PC-3 (cell line): ENCODE measurements around the gene TXNDC5. TPM values are rescaled to one million over a fixed set of nuclear protein-coding genes. Genes with fewer than 3 reads are reported as not detected.

ENCODE experiments used
- ATAC-seq: fragments of 200-7000 bp; cut with Tn5 transposase; 2 replicates; pipeline ENCODE4 v1.9.1; 2020; ENCODE audit warnings: mild to moderate bottlenecking, moderate library complexity
- BruUV-seq: library from RNA; stranded (reverse); fragments of 400-500 nt; replicated peaks from 2 replicates; lab custom pipeline; 2021; lab: Mats Ljungman, UMichigan
- CTCF ChIA-PET: fragments of 300-600 bp; sonication (Branson Sonifier 250); formaldehyde crosslinking; loops from one replicate; lab custom pipeline; 2022; ENCODE audit warnings: antibody characterized with exemption; lab: Charles Lee
- POLR2A ChIA-PET: fragments of 300-600 bp; sonication (Branson Sonifier 250); formaldehyde crosslinking; loops from one replicate; lab custom pipeline; 2022; ENCODE audit warnings: antibody characterized with exemption; ENCODE audit not compliant: unreplicated experiment; lab: Charles Lee
- DNase-seq: peaks from one replicate; pipeline ENCODE4 v3.0.0-alpha.2; 2015
- H2AFZ ChIP-seq: fragments of 300-600 bp; sonication (generic); 2 replicates; pipeline ENCODE4 v1.6.0; 2016; ENCODE audit warnings: antibody characterized with exemption, low read length
- H3F3A ChIP-seq: fragments of 300-600 bp; sonication (generic); one replicate; pipeline ENCODE4 v1.6.0; 2017; ENCODE audit warnings: antibody characterized with exemption, low read length, control low read depth, mild to moderate bottlenecking; ENCODE audit not compliant: unreplicated experiment
- H3K27ac ChIP-seq: fragments of 300-600 bp; sonication (generic); 2 replicates; pipeline ENCODE4 v1.5.1; 2016; ENCODE audit warnings: mild to moderate bottlenecking, low read length
- H3K27me3 ChIP-seq: fragments of 300-600 bp; sonication (generic); 2 replicates; pipeline ENCODE4 v1.6.1; 2016; ENCODE audit warnings: low read length, mixed read lengths
- H3K36me3 ChIP-seq: fragments of 300-600 bp; sonication (generic); 2 replicates; pipeline ENCODE4 v1.6.1; 2016; ENCODE audit warnings: low read depth, mixed run types, low read length, mixed read lengths
- H3K4me1 ChIP-seq: fragments of 300-600 bp; sonication (generic); 2 replicates; pipeline ENCODE4 v1.5.1; 2016; ENCODE audit warnings: low read length; ENCODE audit not compliant: insufficient read depth
- H3K4me2 ChIP-seq: fragments of 300-600 bp; sonication (generic); 2 replicates; pipeline ENCODE4 v1.6.0; 2016; ENCODE audit warnings: low read length
- H3K4me3 ChIP-seq: fragments of 300-600 bp; sonication (generic); 2 replicates; pipeline ENCODE4 v1.5.1; 2016; ENCODE audit warnings: mild to moderate bottlenecking, low read length, mixed read lengths
- H3K79me2 ChIP-seq: fragments of 300-600 bp; sonication (generic); 2 replicates; pipeline ENCODE4 v1.6.1; 2017; ENCODE audit warnings: low read length, mixed read lengths
- H3K9ac ChIP-seq: fragments of 300-600 bp; sonication (generic); 2 replicates; pipeline ENCODE4 v1.6.0; 2016; ENCODE audit warnings: mild to moderate bottlenecking, low read length
- H3K9me2 ChIP-seq: fragments of 300-600 bp; sonication (generic); replicated peaks from 2 replicates; pipeline ENCODE4 v1.6.1; 2016; ENCODE audit warnings: mixed run types, low read length, mixed read lengths
- H3K9me3 ChIP-seq: fragments of 300-600 bp; sonication (generic); 2 replicates; pipeline ENCODE4 v1.6.1; 2016; ENCODE audit warnings: low read length, mixed read lengths
- H4K20me1 ChIP-seq: fragments of 300-600 bp; sonication (generic); 2 replicates; pipeline ENCODE4 v1.6.1; 2016; ENCODE audit warnings: low read length, mixed read lengths
- EZH2 ChIP-seq: fragments of 300-600 bp; sonication (generic); IDR thresholded peaks from one replicate; pipeline ENCODE4 v1.6.1; 2017; ENCODE audit warnings: antibody characterized with exemption, mild to moderate bottlenecking, low read length; ENCODE audit not compliant: unreplicated experiment
- EZH2phosphoT487 ChIP-seq: fragments of 300-600 bp; sonication (generic); IDR thresholded peaks from 2 replicates; pipeline ENCODE4 v1.6.1; 2018; ENCODE audit warnings: mild to moderate bottlenecking, antibody characterized with exemption, low read length, borderline replicate concordance
- intact Hi-C: fragments of 100-400 bp; cut with micrococcal nuclease; formaldehyde crosslinking; loops from 2 replicates; pipeline ENCODE4 v1.9.0; 2023
- total RNA-seq: library from RNA; depleted of rRNA; stranded (reverse); fragments of >200 nt; gene quantifications from 2 replicates; pipeline ENCODE4 v1.2.3, GENCODE V29; 2014
- TF ChIP-seq, protein P1 (sequence below): fragments of 300-600 bp; sonication (generic); conservative IDR thresholded peaks from 2 replicates; pipeline ENCODE4 v1.5.1; 2017; ENCODE audit warnings: antibody characterized with exemption, low read depth, mild to moderate bottlenecking, low read length

Gene TXNDC5
- total RNA-seq, 1 experiment from 2014 or later = 221 TPM

DNA sequence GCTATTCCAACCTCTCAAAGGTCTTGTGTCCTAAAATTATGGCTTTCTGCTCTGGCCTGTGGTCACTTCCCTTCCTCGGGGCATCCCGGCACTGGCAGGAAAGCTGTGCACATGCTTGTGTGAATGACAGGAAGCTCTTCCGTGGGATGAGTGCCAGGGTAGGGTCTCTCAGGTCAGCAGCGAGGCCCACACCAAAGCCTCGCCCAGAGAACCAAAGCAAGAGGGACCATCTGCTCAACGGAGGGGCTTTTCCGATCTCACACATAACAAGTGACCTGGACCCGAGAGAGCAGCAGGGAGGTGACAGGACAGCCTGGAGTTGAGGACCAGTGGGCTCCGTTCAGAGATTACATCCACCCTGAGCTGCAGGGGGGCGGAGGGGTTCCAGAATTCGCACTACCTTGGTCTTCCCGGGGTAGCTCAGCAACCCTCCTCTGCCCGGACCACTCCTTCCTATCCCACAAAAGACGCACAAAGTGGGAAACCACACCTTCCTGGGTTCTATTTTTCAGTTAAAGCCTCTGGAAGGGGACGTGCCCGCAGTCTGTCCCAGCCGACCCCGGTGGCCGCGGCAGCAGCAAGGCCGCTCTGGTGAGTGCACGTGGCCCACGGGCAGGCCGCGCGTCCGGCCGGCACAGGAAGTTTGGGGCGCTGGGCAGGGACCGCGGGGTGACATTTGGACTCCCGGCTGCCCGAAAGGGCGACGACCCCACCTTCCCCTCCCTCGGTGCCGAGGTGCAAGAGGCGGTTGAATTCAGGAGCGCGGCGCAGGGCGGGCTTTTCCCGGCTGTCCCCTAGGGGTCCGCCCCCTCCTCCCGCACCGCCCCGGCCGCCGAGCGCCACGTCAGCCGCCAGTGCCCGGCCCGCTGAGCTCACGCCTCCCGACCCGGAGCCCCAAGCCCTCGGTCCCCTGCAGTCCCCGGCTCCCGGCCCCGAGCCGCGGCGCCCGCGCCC, 988 bp downstream of the TXNDC5 start:
- CTCF ChIA-PET = no interaction called here
- BruUV-seq = TSS peak; percentile 41
- H4K20me1 ChIP-seq = peaks cover 41% of the 10 kb centered on the region; the same call in 1 of the 2 replicates

DNA sequence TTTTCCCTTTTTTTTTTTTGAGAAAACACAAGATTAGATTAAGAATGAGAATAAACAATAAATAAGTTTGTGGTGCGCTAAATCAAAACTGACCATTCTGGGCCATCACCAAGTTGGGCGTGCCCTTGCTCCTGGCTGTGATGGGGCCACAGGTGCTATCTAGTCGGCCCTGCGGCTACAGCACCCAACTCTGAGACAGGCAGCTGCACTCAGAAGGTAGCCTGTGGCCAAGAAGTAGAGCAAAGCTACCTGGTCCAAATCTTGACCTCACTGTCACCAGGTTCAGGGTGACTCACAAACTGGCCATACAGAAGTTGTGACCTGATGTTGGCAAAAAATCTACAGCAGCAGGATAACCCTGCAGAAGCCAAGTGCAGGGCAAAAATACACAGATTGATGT, 3.4 kb downstream of the TXNDC5 start:
- H3K79me2 ChIP-seq = peaks cover 59% of the 10 kb centered on the region
- intact Hi-C loops = loop anchor here (5.0 kb wide), 1 partner anchor 85 kb away; no protein-coding TSS in a partner anchor

More for the DNA sequence above, 988 bp downstream of the TXNDC5 start:
- H3K9me2 ChIP-seq = no peaks in the 10 kb centered on the region
- peak overlapping the region; percentile 74 for H2AFZ ChIP-seq
- peak overlapping the region; percentile 91 for H3K4me3 ChIP-seq
- peak overlapping the region; percentile 48 for H3K27ac ChIP-seq
- DNase-seq (peak; percentile 52), ATAC-seq (peak; percentile 66)
- no peaks in the 10 kb centered on the region for H3K9me3 ChIP-seq
- peak overlapping the region; percentile 98 for H3K4me2 ChIP-seq
- H3K9ac ChIP-seq = peak overlapping the region; percentile 91
- H3K36me3 ChIP-seq = peaks cover 2% of the 10 kb centered on the region; the same call in 1 of the 2 replicates
- no peak for TF ChIP-seq EZH2phosphoT487
- TF ChIP-seq EZH2 = no peak
- TF ChIP-seq, protein P1, sequence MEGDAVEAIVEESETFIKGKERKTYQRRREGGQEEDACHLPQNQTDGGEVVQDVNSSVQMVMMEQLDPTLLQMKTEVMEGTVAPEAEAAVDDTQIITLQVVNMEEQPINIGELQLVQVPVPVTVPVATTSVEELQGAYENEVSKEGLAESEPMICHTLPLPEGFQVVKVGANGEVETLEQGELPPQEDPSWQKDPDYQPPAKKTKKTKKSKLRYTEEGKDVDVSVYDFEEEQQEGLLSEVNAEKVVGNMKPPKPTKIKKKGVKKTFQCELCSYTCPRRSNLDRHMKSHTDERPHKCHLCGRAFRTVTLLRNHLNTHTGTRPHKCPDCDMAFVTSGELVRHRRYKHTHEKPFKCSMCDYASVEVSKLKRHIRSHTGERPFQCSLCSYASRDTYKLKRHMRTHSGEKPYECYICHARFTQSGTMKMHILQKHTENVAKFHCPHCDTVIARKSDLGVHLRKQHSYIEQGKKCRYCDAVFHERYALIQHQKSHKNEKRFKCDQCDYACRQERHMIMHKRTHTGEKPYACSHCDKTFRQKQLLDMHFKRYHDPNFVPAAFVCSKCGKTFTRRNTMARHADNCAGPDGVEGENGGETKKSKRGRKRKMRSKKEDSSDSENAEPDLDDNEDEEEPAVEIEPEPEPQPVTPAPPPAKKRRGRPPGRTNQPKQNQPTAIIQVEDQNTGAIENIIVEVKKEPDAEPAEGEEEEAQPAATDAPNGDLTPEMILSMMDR = no peak
- no peaks in the 10 kb centered on the region for H3K27me3 ChIP-seq
- peaks cover 53% of the 10 kb centered on the region for H3K79me2 ChIP-seq
- intact Hi-C loops = loop anchor here (1.0 to 5.0 kb wide), 3 partner anchors 66 to 148 kb away; no protein-coding TSS in a partner anchor
- POLR2A ChIA-PET = interaction anchor here (0.6 to 1.0 kb wide), 2 partner anchors 65 to 203 kb away, joined by 7 to 8 read pairs; no protein-coding TSS in a partner anchor
- no peaks in the 10 kb centered on the region for H3F3A ChIP-seq
- peaks cover 15% of the 10 kb centered on the region for H3K4me1 ChIP-seq

More for the DNA sequence above, 3.4 kb downstream of the TXNDC5 start:
- H3K36me3 ChIP-seq = peaks cover 27% of the 10 kb centered on the region
- ATAC-seq (no peak), DNase-seq (no peak)
- TF ChIP-seq EZH2 (no peak), EZH2phosphoT487 (no peak)
- TF ChIP-seq, protein P1 = no peak
- H3K4me2 ChIP-seq = no peak overlapping the region
- H3K4me1 ChIP-seq = peaks cover 15% of the 10 kb centered on the region
- no peak overlapping the region for H3K27ac ChIP-seq
- H2AFZ ChIP-seq = no peak overlapping the region
- BruUV-seq = no TSS peak
- ChIA-PET POLR2A (no interaction called here), CTCF (no interaction called here)
- H3K9ac ChIP-seq = no peak overlapping the region
- no peak overlapping the region for H3K4me3 ChIP-seq
- no peaks in the 10 kb centered on the region for H3K9me3 ChIP-seq
- H3F3A ChIP-seq = no peaks in the 10 kb centered on the region
- H3K27me3 ChIP-seq = no peaks in the 10 kb centered on the region
- peaks cover 44% of the 10 kb centered on the region; the same call in 1 of the 2 replicates for H4K20me1 ChIP-seq
- no peaks in the 10 kb centered on the region for H3K9me2 ChIP-seq
